Upper lobe of left lung (tissue), 6 donors: ENCODE results near the gene PGS1. TPM values are rescaled to one million over a fixed set of nuclear protein-coding genes. Genes with fewer than 3 reads are reported as not detected.

ENCODE experiments used
- ATAC-seq, 2 donors: fragments of 200-7000 bp; cut with Tn5 transposase; one replicate each; pipeline ENCODE4 v1.9.1; 2022; ENCODE audit warnings: mild to moderate bottlenecking in 2 of 2, moderate library complexity in 2 of 2; ENCODE audit not compliant: low FRiP score in 2 of 2
- DNase-seq, 2 donors: peaks; one replicate each; pipeline ENCODE4 v3.0.0-alpha.2; 2019 to 2020
- H3K27ac ChIP-seq, 4 donors: fragments of 200-600 bp; sonication (generic); one replicate each; pipeline ENCODE4 v1.5.1; 2016 to 2019
- H3K27me3 ChIP-seq, 4 donors: fragments of 200-600 bp; sonication (generic); one replicate each; pipeline ENCODE4 v1.5.1; 2017 to 2019
- H3K36me3 ChIP-seq, 4 donors: fragments of 200-600 bp; sonication (generic); one replicate each; pipeline ENCODE4 v1.5.1; 2016 to 2019
- H3K4me1 ChIP-seq, 4 donors: fragments of 200-600 bp; sonication (generic); one replicate each; pipeline ENCODE4 v1.5.1; 2018 to 2019
- H3K4me3 ChIP-seq, 4 donors: fragments of 200-600 bp; sonication (generic); one replicate each; pipeline ENCODE4 v1.5.1; 2017 to 2019; ENCODE audit warnings: mild to moderate bottlenecking in 2 of 4, moderate library complexity in 1 of 4
- H3K9me3 ChIP-seq, 4 donors: fragments of 200-600 bp; sonication (generic); one replicate each; pipeline ENCODE4 v1.5.1; 2018 to 2019
- CTCF ChIP-seq, 6 experiments: fragments of 450-650 bp in 4 of 6; fragments of 200-600 bp in 2 of 6; sonication (generic) in 2 of 6; IDR thresholded peaks; one replicate each; pipeline ENCODE4 v1.5.1; 2016 to 2019; ENCODE audit warnings: antibody characterized with exemption in 6 of 6
- EP300 ChIP-seq, 4 donors: sonication (generic); formaldehyde crosslinking; IDR thresholded peaks; one replicate each; pipeline ENCODE4 v1.5.1; 2017; ENCODE audit warnings: antibody characterized with exemption in 4 of 4, control low read depth in 2 of 4
- POLR2A ChIP-seq, 4 donors: fragments of 450-650 bp; IDR thresholded peaks; one replicate each; pipeline ENCODE4 v1.5.1; 2016 to 2017; ENCODE audit warnings: antibody characterized with exemption in 4 of 4, mild to moderate bottlenecking in 2 of 4
- POLR2AphosphoS5 ChIP-seq, 2 donors: sonication (generic); formaldehyde crosslinking; IDR thresholded peaks; one replicate each; pipeline ENCODE4 v1.5.1; 2017; ENCODE audit warnings: antibody characterized with exemption in 2 of 2
- WGBS, 2 donors: methylation state at CpG; one replicate each; pipeline ENCODE4 v1.1.5; 2017 to 2018; 5-methylcytosine and 5-hydroxymethylcytosine counted together
- total RNA-seq, 6 donors: library from RNA; depleted of rRNA in 4 of 6; stranded (reverse); fragments of >200 nt in 4 of 6; gene quantifications; one replicate each; pipeline versions ENCODE4 v1.1.0 to v1.2.1, GENCODE V29; 2016 to 2021
- donor health status: DM: no; HTN: no; CAD: no; lungs with moderate emphysema.
- donor health status: DM: no; HTN: yes; CAD: no; lungs with severe emphysema.

Gene PGS1
- total RNA-seq, 6 donors from 2014 or later: 79.2 to 348 (median 92.3) TPM

GRCh38 chr17:78450696-78451345, 72.4 kb downstream of the PGS1 start:
- 50 to 63% methylated on average over 11 to 20 of the region's 20 CpGs for WGBS, 2 donors
- ATAC-seq: no peak

DNA sequence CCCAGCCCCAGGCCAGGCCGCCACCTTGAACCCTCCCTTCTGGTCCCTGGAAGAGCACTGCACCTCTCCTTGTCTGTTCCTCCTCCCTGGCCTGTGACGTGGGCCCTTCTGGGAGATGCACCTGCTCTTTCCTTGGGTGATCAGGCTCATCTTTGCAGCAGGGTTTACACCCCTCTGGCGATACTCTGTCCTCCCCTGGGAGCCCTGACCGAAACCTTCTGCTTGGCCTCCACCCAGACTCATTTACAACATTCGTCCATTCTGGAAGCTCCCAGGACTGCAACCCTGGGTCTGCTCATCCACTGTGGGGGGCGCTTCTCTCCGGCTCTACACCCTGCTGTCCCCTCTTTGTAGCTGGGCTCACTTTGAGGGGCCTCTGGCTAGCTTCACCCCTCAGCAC, 73.3 kb downstream of the PGS1 start:
- H3K9me3 ChIP-seq: no peaks in the 10 kb centered on the region
- TF ChIP-seq POLR2A (IDR thresholded peaks at IDR 0.05) (no peak), EP300 (IDR thresholded peaks at IDR 0.05) (no peak), CTCF (IDR thresholded peaks at IDR 0.05) (no peak), POLR2AphosphoS5 (IDR thresholded peaks at IDR 0.05) (no peak)
- no peak overlapping the region for H3K27ac ChIP-seq
- H3K27me3 ChIP-seq: no peaks in the 10 kb centered on the region
- 90 to 91% methylated on average over 7 of the region's 7 CpGs for WGBS, 2 donors
- ATAC-seq: no peak
- no peak overlapping the region for H3K4me3 ChIP-seq
- DNase-seq: no peak
- H3K36me3 ChIP-seq: no peaks in the 10 kb centered on the region
- no peaks in the 10 kb centered on the region for H3K4me1 ChIP-seq

More at GRCh38 chr17:78450696-78451345, 72.4 kb downstream of the PGS1 start:
- no peaks in the 10 kb centered on the region for H3K27me3 ChIP-seq
- no peak for TF ChIP-seq CTCF (IDR thresholded peaks at IDR 0.05)
- TF ChIP-seq POLR2AphosphoS5 (IDR thresholded peaks at IDR 0.05): no peak
- no peak for TF ChIP-seq POLR2A (IDR thresholded peaks at IDR 0.05)
- no peak for TF ChIP-seq EP300 (IDR thresholded peaks at IDR 0.05)
- DNase-seq: no peak
- no peak overlapping the region for H3K4me3 ChIP-seq
- no peaks in the 10 kb centered on the region for H3K4me1 ChIP-seq
- H3K27ac ChIP-seq: no peak overlapping the region
- no peaks in the 10 kb centered on the region for H3K9me3 ChIP-seq
- no peaks in the 10 kb centered on the region for H3K36me3 ChIP-seq

GRCh38 chr17:78454346-78454745, 75.9 kb downstream of the PGS1 start:
- no peaks in the 10 kb centered on the region for H3K4me1 ChIP-seq
- TF ChIP-seq CTCF (IDR thresholded peaks at IDR 0.05) (no peak), POLR2AphosphoS5 (IDR thresholded peaks at IDR 0.05) (no peak), EP300 (IDR thresholded peaks at IDR 0.05) (no peak), POLR2A (IDR thresholded peaks at IDR 0.05) (no peak)
- no peaks in the 10 kb centered on the region for H3K36me3 ChIP-seq
- H3K4me3 ChIP-seq: no peak overlapping the region
- ATAC-seq: no peak
- WGBS, 2 donors: 95 to 97% methylated on average over 16 to 20 of the region's 20 CpGs
- no peak overlapping the region for H3K27ac ChIP-seq
- H3K27me3 ChIP-seq: no peaks in the 10 kb centered on the region
- no peaks in the 10 kb centered on the region for H3K9me3 ChIP-seq
- DNase-seq: no peak

DNA sequence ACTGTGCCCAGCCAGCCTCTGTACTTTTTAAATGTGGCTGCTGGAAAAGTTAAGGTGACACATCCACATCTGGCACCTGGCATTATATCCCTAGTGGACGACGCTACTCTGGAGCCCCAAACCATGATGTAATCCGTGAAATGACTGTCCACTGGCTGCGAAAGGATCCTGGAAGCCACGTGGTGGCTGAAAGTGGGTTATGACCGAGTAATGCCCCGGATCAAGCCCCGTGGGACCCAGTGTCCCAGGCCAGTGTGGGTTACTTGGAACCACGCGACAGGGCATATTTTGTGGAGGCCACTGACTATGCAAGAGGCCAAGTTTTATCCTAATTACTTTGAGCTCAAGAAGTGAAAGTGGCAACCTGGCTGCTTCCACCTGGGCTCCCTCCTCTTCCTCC, 79.6 kb downstream of the PGS1 start:
- Histone ChIP-seq H3K36me3 (no peaks in the 10 kb centered on the region), H3K4me3 (no peak overlapping the region), H3K27me3 (no peaks in the 10 kb centered on the region), H3K27ac (no peak overlapping the region), H3K4me1 (no peaks in the 10 kb centered on the region), H3K9me3 (no peaks in the 10 kb centered on the region)
- WGBS, 2 donors: 87 to 92% methylated on average over 10 of the region's 10 CpGs
- TF ChIP-seq POLR2A (IDR thresholded peaks at IDR 0.05) (no peak), EP300 (IDR thresholded peaks at IDR 0.05) (no peak), POLR2AphosphoS5 (IDR thresholded peaks at IDR 0.05) (no peak), CTCF (IDR thresholded peaks at IDR 0.05) (no peak)
- ATAC-seq (no peak), DNase-seq (no peak)

DNA sequence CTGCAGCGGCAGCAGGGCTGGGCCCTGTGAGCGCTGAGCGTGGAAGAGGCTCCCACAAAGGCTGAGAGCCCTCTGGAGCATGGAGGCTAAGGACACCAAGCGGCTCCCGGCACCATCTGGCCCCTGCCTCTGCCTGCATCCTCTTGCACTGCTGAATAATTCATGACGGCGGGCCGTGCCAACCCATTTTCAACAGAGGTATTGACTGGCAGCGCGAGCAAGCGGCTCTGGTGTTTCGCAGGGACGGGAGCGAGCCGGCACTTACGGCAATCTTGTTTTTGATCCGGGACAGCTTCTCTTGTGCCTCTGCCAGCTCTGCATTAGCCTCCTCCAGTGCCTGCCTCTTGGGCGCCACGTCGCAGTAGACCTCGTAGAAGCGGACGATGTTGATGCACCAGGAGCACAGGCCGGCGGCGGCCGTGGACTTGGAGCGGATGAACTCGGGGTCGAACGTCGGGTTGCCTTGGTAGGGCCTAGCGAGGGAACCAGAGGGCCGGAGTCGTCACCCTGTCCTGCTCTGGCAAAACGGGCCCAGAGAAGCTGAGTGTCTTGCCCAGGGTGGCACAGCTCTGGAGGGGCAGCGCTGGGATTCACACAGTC, 80.4 kb downstream of the PGS1 start:
- Histone ChIP-seq H3K9me3 (no peaks in the 10 kb centered on the region), H3K36me3 (no peaks in the 10 kb centered on the region), H3K4me1 (no peaks in the 10 kb centered on the region), H3K4me3 (no peak overlapping the region), H3K27me3 (no peaks in the 10 kb centered on the region), H3K27ac (no peak overlapping the region)
- WGBS, 2 donors: 90 to 96% methylated on average over 28 to 35 of the region's 37 CpGs
- TF ChIP-seq POLR2AphosphoS5 (IDR thresholded peaks at IDR 0.05) (no peak), CTCF (IDR thresholded peaks at IDR 0.05) (no peak), EP300 (IDR thresholded peaks at IDR 0.05) (no peak), POLR2A (IDR thresholded peaks at IDR 0.05) (no peak)
- DNase-seq (no peak), ATAC-seq (no peak)
